ENCODE measurements around the gene GTF2IRD1.
A peak's percentile ranks its signal among the peaks of the same experiment; 100 is the strongest.
"Not testable (repeated sequence)": the region's sequence is repeated elsewhere in the genome, so short reads cannot be mapped to it uniquely, and the experiment has no call there.

Gene GTF2IRD1

GRCh38 chr7:74563639-74564038, 109.9 kb downstream of the GTF2IRD1 start:
- DNase-seq (ENCODE audit: low spot score), result not testable (repeated sequence)

- DNase-seq (ENCODE audit: low spot score), result no peak
These were observed 113.6 kb downstream of the GTF2IRD1 start for GRCh38 chr7:74567318-74567668.

GRCh38 chr7:74568658-74569057, 115.0 kb downstream of the GTF2IRD1 start:
- DNase-seq (ENCODE audit: low spot score), result no peak

GRCh38 chr7:74569501-74570075, 115.9 kb downstream of the GTF2IRD1 start:
- DNase-seq (ENCODE audit: low spot score), result peak; percentile 33

- no peak for DNase-seq (ENCODE audit: low spot score)
These were observed 116.9 kb downstream of the GTF2IRD1 start for GRCh38 chr7:74570533-74571156.

GRCh38 chr7:74572301-74572979, 118.7 kb downstream of the GTF2IRD1 start:
- no peak for DNase-seq (ENCODE audit: low spot score)

- no peak for DNase-seq (ENCODE audit: low spot score)
These were observed 119.8 kb downstream of the GTF2IRD1 start for GRCh38 chr7:74573512-74573911.

- no peak for DNase-seq (ENCODE audit: low spot score)
These were observed 121.5 kb downstream of the GTF2IRD1 start for GRCh38 chr7:74575083-74575784.

- no peak for DNase-seq (ENCODE audit: low spot score)
These were observed 122.1 kb downstream of the GTF2IRD1 start for GRCh38 chr7:74575811-74576210.

GRCh38 chr7:74579800-74580685, 126.3 kb downstream of the GTF2IRD1 start:
- DNase-seq (ENCODE audit: low spot score), result no peak

GRCh38 chr7:74581916-74582440, 128.3 kb downstream of the GTF2IRD1 start:
- DNase-seq (ENCODE audit: low spot score), result no peak

GRCh38 chr7:74582447-74583039, 128.8 kb downstream of the GTF2IRD1 start:
- no peak for DNase-seq (ENCODE audit: low spot score)

- DNase-seq (ENCODE audit: low spot score), result no peak
These were observed 129.9 kb downstream of the GTF2IRD1 start for GRCh38 chr7:74583630-74584029.

GRCh38 chr7:74584160-74584954, 130.7 kb downstream of the GTF2IRD1 start:
- DNase-seq (ENCODE audit: low spot score), result no peak

- DNase-seq (ENCODE audit: low spot score), result no peak
These were observed 132.1 kb downstream of the GTF2IRD1 start for GRCh38 chr7:74585844-74586243.

- no peak for DNase-seq (ENCODE audit: low spot score)
These were observed 132.8 kb downstream of the GTF2IRD1 start for GRCh38 chr7:74586258-74587175.

- no peak for DNase-seq (ENCODE audit: low spot score)
These were observed 133.9 kb downstream of the GTF2IRD1 start for GRCh38 chr7:74587435-74588126.

GRCh38 chr7:74590813-74591212, 137.1 kb downstream of the GTF2IRD1 start:
- DNase-seq (ENCODE audit: low spot score), result no peak

GRCh38 chr7:74598558-74598957, 144.9 kb downstream of the GTF2IRD1 start:
- no peak for DNase-seq (ENCODE audit: low spot score)
